Caco-2 (cell line): Measurements from ENCODE around the gene TJP3. TPM values are rescaled to one million over a fixed set of nuclear protein-coding genes. Genes with fewer than 3 reads are reported as not detected.
A peak's percentile ranks its signal among the peaks of the same experiment; 100 is the strongest.

Experiments
- BruUV-seq: library from RNA; stranded (reverse); fragments of 400-500 nt; replicated peaks from 2 replicates; lab custom pipeline; 2021; lab: Mats Ljungman, UMichigan
- CTCF ChIA-PET: fragments of 300-600 bp; sonication (Branson Sonifier 250); formaldehyde crosslinking; loops from one replicate; lab custom pipeline; 2022; ENCODE audit warnings: antibody characterized with exemption; lab: Charles Lee
- POLR2A ChIA-PET: fragments of 300-600 bp; sonication (Branson Sonifier 250); formaldehyde crosslinking; loops from one replicate; lab custom pipeline; 2022; ENCODE audit warnings: antibody characterized with exemption; lab: Charles Lee
- DNase-seq, 2 experiments: peaks; one replicate each; pipeline versions ENCODE4 v3.0.0 to v3.0.0-alpha.2; 2020 to 2022
- H3K27me3 ChIP-seq: replicated peaks from 2 replicates; pipeline ENCODE4 v1.6.0; 2011; ENCODE audit warnings: low read length; ENCODE audit not compliant: control insufficient read depth, insufficient read depth
- H3K36me3 ChIP-seq: 2 replicates; pipeline ENCODE4 v1.5.1; 2011; ENCODE audit warnings: low read length; ENCODE audit not compliant: control insufficient read depth, insufficient read depth
- H3K4me1 ChIP-seq: fragments of 250-450 bp; sonication (Bioruptor Pico); 2 replicates; pipeline ENCODE4 v1.5.1; 2020; ENCODE audit warnings: mild to moderate bottlenecking
- H3K4me3 ChIP-seq: 2 replicates; pipeline ENCODE4 v1.5.1; 2011; ENCODE audit warnings: low read depth, mild to moderate bottlenecking, control low read depth, low read length
- H3K9me3 ChIP-seq: fragments of 250-450 bp; sonication (Bioruptor Pico); 2 replicates; pipeline ENCODE4 v1.5.1; 2020; ENCODE audit warnings: mild to moderate bottlenecking, moderate library complexity
- H3K27ac Mint-ChIP-seq: one replicate; pipeline ENCODE4 v1.8.0; 2022; ENCODE audit warnings: mixed read lengths; ENCODE audit not compliant: unreplicated experiment
- H3K27me3 Mint-ChIP-seq: one replicate; pipeline ENCODE4 v1.8.0; 2022; ENCODE audit warnings: mixed read lengths; ENCODE audit not compliant: insufficient read depth, unreplicated experiment
- H3K36me3 Mint-ChIP-seq: one replicate; pipeline ENCODE4 v1.8.0; 2022; ENCODE audit warnings: mild to moderate bottlenecking, mixed read lengths; ENCODE audit not compliant: insufficient read depth, unreplicated experiment
- H3K4me1 Mint-ChIP-seq: one replicate; pipeline ENCODE4 v1.8.0; 2022; ENCODE audit warnings: low read depth, mixed read lengths; ENCODE audit not compliant: unreplicated experiment
- H3K4me3 Mint-ChIP-seq: one replicate; pipeline ENCODE4 v1.8.0; 2022; ENCODE audit warnings: mild to moderate bottlenecking, moderate library complexity, mixed read lengths; ENCODE audit not compliant: unreplicated experiment
- H3K9me3 Mint-ChIP-seq: one replicate; pipeline ENCODE4 v1.8.0; 2022; ENCODE audit warnings: mixed read lengths; ENCODE audit not compliant: unreplicated experiment
- intact Hi-C: fragments of 100-400 bp; cut with micrococcal nuclease; formaldehyde crosslinking; loops from one replicate; pipeline ENCODE4 v1.10.0; 2022; ENCODE audit not compliant: unreplicated experiment
- total RNA-seq: library from RNA; stranded (reverse); gene quantifications from 2 replicates; pipeline ENCODE4 v1.2.3, GENCODE V29; 2022
- TF ChIP-seq, protein P1 (sequence below), 2 experiments: fragments of 200-600 bp in 1 of 2; IDR thresholded peaks; 1 replicate in 1 of 2; 2 replicates in 1 of 2; pipeline versions ENCODE4 v1.5.1 to v1.8.0; 2011 to 2022; ENCODE audit warnings: antibody characterized with exemption in 1 of 2, control low read depth in 1 of 2, inconsistent platforms in 1 of 2, low read depth in 1 of 2, low read length in 1 of 2, mild to moderate bottlenecking in 1 of 2, moderate library complexity in 1 of 2; ENCODE audit not compliant: insufficient read depth in 1 of 2, severe bottlenecking in 1 of 2, unreplicated experiment in 1 of 2

Gene TJP3
- total RNA-seq, 1 experiment from 2014 or later, result 83.6 TPM

DNA sequence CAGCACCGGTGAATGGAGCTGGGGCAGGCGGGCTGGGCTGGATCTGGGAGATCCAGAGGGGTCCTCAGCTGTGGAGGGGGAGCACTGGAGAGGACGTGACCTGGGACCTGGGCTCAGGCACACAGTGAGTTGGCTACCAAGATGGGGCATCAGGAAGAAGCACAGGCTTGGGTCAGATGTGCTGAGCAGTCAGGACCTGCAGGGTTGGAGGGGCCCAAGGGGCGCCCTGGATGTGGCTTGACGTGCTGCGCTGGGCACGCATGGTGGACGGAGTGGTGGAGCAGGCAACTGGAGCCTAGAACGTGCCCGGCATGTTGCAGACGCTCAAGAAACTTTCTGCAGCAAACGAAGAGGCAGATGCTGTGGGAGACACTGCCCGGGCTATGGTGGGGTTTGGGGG is 28.6 kb upstream of the TJP3 start:
- no peak overlapping the region for H3K4me3 ChIP-seq
- 0 out of 2 replicates have a peak, but pooled peaks cover 2% of the 10 kb centered on the region for H3K36me3 ChIP-seq
- no peaks in the 10 kb centered on the region for H3K27me3 ChIP-seq
- peaks cover 6% of the 10 kb centered on the region; the same call in 1 of the 2 replicates for H3K9me3 ChIP-seq
- DNase-seq, result no peak
- Mint-ChIP-seq H3K4me3 (no peak overlapping the region), H3K4me1 (no peaks in the 10 kb centered on the region), H3K27ac (peak overlapping the region; percentile 55), H3K27me3 (no peaks in the 10 kb centered on the region), H3K9me3 (no peaks in the 10 kb centered on the region), H3K36me3 (peaks cover 28% of the 10 kb centered on the region)
- no TSS peak for BruUV-seq
- TF ChIP-seq, protein P1, sequence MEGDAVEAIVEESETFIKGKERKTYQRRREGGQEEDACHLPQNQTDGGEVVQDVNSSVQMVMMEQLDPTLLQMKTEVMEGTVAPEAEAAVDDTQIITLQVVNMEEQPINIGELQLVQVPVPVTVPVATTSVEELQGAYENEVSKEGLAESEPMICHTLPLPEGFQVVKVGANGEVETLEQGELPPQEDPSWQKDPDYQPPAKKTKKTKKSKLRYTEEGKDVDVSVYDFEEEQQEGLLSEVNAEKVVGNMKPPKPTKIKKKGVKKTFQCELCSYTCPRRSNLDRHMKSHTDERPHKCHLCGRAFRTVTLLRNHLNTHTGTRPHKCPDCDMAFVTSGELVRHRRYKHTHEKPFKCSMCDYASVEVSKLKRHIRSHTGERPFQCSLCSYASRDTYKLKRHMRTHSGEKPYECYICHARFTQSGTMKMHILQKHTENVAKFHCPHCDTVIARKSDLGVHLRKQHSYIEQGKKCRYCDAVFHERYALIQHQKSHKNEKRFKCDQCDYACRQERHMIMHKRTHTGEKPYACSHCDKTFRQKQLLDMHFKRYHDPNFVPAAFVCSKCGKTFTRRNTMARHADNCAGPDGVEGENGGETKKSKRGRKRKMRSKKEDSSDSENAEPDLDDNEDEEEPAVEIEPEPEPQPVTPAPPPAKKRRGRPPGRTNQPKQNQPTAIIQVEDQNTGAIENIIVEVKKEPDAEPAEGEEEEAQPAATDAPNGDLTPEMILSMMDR (IDR thresholded peaks at IDR 0.05; ENCODE audit: insufficient read depth in 1 of 2, low read depth in 1 of 2, low read length in 1 of 2, severe bottlenecking in 1 of 2, unreplicated experiment in 1 of 2), result no peak
- no peaks in the 10 kb centered on the region for H3K4me1 ChIP-seq
- ChIA-PET POLR2A (no interaction called here), CTCF (no interaction called here)
- intact Hi-C loops, result no loop called here

DNA sequence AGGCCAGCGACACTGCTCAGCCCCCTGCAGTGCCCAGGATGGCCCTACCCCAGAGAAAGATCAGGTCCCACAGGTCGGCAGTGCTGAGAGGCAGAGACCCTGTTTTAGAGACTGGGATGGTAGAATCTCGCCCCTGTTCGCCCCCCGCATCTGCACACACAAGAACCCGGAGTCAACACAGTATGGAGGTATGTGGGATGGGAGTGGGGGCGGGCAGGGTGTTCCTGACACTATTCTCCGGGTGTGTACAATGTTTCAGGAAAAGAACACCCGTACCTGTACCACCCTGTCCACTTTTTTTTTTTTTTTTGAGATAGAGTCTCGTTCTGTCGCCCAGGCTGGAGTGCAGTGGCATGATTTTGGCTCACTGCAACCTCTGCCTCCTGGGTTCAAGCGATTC is 27.2 kb upstream of the TJP3 start:
- Mint-ChIP-seq H3K4me3 (no peak overlapping the region), H3K36me3 (peaks cover 20% of the 10 kb centered on the region), H3K27ac (no peak overlapping the region), H3K27me3 (no peaks in the 10 kb centered on the region), H3K9me3 (no peaks in the 10 kb centered on the region), H3K4me1 (no peaks in the 10 kb centered on the region)
- no peaks in the 10 kb centered on the region for H3K4me1 ChIP-seq
- POLR2A ChIA-PET, result no interaction called here
- H3K4me3 ChIP-seq, result no peak overlapping the region
- H3K27me3 ChIP-seq, result no peaks in the 10 kb centered on the region
- CTCF ChIA-PET, result no interaction called here
- no TSS peak for BruUV-seq
- H3K9me3 ChIP-seq, result peaks cover 12% of the 10 kb centered on the region; the same call in 1 of the 2 replicates
- intact Hi-C loops, result no loop called here
- no peak for DNase-seq
- 0 out of 2 replicates have a peak, but pooled peaks cover 2% of the 10 kb centered on the region for H3K36me3 ChIP-seq
- TF ChIP-seq, protein P1 (IDR thresholded peaks at IDR 0.05; ENCODE audit: insufficient read depth in 1 of 2, low read depth in 1 of 2, low read length in 1 of 2, severe bottlenecking in 1 of 2, unreplicated experiment in 1 of 2), result no peak

DNA sequence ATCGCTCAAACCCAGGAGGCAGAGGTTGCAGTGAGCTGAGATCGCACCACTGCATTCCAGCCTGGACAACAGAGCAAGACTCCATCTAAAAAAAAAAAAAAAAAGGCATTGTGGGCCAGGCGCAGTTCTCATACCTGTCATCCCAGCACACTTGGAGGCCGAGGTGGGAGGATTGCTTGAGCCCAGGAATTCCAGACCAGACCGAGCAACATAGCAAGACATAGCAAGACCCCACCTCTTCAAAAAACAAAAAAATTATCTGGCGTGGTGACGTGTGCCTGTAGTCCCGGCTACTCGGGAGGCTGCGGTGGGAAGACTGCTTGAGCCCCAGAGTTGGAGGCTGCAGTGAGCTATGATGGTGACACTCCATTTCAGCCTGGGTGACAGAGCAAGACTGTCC is 25.9 kb upstream of the TJP3 start:
- Mint-ChIP-seq H3K27ac (no peak overlapping the region), H3K4me3 (no peak overlapping the region), H3K36me3 (peaks cover 18% of the 10 kb centered on the region), H3K27me3 (no peaks in the 10 kb centered on the region), H3K4me1 (no peaks in the 10 kb centered on the region), H3K9me3 (no peaks in the 10 kb centered on the region)
- Histone ChIP-seq H3K4me1 (no peaks in the 10 kb centered on the region), H3K27me3 (no peaks in the 10 kb centered on the region), H3K9me3 (peaks cover 12% of the 10 kb centered on the region; the same call in 1 of the 2 replicates), H3K36me3 (0 out of 2 replicates have a peak, but pooled peaks cover 2% of the 10 kb centered on the region), H3K4me3 (no peak overlapping the region)
- BruUV-seq, result no TSS peak
- TF ChIP-seq, protein P1 (IDR thresholded peaks at IDR 0.05; ENCODE audit: insufficient read depth in 1 of 2, low read depth in 1 of 2, low read length in 1 of 2, severe bottlenecking in 1 of 2, unreplicated experiment in 1 of 2), result no peak
- no peak for DNase-seq
- POLR2A ChIA-PET, result no interaction called here
- intact Hi-C loops, result no loop called here
- CTCF ChIA-PET, result no interaction called here
